GM18498 (cell line): Measurements from ENCODE around the gene MRS2.
"Not testable (repeated sequence)": the region's sequence is repeated elsewhere in the genome, so short reads cannot be mapped to it uniquely, and the experiment has no call there.

ENCODE experiments used
- ATAC-seq: cut with Tn5 transposase; IDR thresholded peaks from one replicate; pipeline ENCODE4 v1.9.1; 2021; ENCODE audit warnings: mild to moderate bottlenecking, moderate library complexity; ENCODE audit not compliant: unreplicated experiment

MRS2 gene

DNA sequence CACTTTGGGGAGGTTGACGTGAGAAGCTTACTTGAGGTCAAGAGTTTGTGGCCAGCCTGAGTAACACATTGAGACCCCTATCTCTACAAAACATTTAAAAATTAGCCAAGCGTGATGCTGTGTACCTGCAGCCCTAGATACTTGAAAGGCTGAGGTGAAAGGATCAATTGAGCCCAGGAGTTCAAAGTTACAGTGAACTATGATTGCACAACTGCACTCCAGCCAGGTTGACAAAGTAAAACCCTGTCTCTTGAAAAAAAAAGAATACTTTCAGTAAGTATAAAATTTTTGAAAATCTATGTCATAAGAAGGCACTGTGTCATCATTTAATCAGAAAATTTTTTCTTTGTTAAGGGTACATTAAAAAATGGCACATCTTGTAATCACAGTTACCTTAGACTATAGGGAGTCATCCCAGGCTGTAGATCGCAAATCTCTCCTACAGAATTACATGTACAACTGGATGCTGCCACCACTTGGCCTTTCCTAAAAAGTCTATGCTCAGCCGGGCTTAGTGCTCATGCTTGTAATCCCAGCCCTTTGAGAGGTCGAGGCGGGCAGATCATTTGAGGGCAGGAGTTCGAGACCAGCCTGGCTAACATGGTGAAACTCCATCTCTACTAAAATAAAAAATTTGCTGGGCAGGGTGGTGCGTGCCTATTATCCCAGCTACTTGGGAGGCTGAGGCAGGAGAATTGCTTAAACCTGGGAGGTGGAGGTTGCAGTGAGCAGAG, 17.0 kb upstream of the MRS2 start:
- ATAC-seq = no peak

DNA sequence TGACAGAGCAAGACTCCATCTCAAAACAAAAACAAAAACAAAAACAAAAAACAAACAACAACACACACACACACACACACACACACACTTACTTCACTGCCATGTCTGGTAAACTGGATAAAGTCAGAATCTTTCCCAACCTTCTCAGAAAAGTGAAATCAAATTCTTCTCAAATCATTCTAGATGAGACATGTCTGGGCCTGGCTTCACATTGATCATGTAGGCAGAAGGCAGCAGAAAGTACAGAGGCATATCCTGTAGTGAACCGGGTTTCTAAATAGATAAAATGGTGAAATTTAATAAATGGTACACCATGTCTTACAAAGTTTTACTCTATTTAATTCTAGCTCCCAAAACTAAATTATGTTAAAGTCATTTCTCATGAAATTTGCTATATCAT, 14.9 kb upstream of the MRS2 start:
- ATAC-seq = no peak

DNA sequence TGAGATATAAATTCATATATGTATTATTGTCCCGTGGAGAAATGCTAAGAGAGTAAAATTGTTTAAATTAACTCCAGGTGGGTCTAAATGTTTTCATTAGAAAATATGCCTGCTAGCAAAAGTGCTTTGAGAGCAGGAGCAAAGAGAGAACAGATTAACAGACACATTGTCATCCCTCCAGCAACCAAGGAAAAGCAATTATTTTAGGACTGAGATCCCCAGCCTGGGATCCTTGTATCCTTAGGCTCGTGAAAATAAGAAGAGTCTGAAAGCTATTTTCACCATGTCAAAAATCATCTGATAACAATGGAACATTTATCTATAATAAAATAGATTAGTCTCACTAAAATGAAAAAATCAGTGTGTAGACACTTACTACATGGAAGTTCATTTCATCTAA, 11.5 kb upstream of the MRS2 start:
- ATAC-seq = no peak

DNA sequence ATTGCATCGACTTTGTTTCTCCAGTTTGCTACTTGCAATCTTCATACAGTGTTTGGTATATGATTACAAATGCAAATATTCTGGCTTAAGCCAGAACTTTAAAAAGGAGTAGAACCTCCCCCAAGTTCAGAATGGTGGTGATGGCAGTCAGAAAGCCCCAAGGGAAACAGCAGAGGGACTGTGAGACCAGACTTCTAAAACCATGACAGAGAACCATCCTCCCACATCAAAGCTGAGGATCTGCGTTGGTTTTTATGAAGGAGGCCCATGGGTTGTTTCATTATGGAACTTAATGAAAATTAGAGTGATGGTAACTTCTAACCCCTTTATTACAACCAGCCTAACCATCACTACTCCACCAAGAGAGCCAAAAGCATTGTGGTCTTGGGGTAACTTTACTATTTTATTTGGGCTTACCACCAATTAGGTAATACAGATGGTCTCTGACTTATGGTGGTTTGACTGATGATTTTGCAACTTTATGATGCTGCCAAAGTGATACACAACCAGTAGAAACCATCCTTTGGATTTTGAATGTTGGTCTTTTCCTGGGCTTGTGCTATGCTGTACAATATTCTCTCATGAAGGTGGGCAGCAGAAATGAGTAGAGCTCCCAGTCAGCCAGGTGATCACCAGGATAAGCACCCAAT, 10.9 kb upstream of the MRS2 start:
- ATAC-seq = peak; percentile 79

DNA sequence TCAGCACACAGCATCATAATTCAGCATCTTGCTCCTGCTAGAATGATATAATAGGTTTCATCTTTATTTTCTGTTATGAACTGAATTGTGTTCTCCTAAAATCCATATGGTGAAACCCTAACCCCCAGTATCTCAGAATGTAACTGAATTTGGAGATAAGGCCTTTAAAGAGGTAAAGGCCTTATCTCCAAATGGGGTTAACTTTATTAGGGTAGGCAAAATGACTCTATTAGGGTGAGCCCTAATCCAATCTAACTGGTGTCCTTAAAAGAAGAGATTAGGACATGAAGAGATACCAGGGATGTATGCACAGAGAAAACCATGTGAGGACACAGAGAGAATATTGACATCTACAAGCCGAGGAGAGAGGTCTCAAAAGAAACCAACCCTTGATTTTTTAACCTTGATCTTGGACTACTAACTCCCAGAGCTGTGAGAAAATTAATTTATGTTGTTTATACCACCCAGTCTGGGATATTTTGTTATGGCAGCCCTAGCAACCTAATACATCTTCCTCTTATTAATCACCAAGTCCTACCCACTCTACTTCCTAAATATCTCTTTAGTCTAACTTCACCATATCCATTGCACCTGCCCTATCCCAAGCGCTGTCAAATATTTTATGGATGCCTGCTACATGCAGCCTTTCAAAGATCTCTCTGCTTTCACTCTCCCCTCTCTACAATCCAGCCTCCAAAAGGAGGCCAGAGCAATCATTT, 8.5 kb upstream of the MRS2 start:
- ATAC-seq = no peak

DNA sequence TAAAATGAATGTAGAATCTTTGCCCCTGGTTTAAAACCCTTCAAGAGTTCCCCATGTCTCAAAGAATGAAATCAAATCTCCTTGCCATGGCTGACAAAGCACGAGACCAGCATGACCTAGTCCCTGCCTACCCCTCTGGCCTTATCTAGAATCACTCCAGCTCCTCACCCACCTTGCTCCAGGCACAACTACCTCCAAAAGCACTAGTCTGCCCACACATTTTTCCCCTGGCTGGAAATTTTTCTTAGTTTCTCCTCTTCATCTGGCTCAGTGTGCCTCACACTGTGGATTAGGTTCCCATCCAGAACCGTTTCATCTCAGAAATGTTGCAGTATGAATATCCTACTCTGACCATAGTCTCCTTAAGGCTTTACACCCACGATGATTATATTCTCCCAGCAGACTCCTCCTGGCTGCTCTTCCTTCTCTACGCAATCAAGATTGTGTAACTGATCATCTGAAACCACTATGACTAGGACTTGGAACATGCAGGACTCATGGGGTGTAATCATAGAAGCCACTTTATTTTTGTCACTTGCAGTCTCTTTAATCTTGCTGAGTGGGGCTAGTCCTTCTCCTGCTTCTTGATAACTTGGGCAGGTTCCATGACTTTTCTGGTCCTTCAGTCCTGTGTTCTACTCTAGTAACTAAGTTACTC, 7.8 kb upstream of the MRS2 start:
- no peak for ATAC-seq

DNA sequence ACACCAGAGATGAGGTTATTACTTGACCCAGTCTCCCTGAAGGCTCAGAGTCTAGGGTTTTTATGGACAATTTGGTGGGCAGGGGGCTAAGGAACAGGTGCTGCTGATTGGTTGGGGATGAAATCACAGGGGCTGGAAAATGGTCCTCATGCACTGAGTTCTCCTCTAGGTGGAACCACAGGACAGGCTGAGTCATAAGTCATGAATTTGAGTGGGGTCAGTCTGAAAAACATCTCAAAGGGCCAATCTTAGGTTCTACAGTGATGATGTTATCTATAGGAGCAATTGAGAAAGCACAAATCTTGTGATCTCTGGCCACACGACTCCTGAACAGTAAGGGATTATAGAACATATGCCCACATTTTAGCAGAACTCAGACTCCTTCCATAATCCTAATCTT, 5.9 kb upstream of the MRS2 start:
- no peak for ATAC-seq

DNA sequence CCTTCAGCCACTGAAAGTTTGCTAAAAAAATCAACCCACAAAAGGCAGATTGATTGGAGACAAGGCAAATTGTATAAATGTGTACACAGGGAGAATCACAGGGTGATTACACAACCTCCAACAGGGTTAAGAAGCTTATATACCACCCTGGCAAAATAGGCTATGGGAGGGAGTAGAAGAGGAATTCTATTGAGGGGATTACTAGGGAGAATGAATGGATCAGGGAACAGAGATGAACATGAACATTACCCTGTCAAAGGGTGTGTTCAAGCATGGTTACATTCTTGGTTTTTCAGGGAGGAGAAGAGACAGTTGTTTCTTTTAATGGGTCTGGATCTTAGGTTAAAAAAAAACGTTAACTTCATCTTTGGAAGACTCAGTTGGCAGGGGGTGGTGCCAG, 5.1 kb upstream of the MRS2 start:
- no peak for ATAC-seq

DNA sequence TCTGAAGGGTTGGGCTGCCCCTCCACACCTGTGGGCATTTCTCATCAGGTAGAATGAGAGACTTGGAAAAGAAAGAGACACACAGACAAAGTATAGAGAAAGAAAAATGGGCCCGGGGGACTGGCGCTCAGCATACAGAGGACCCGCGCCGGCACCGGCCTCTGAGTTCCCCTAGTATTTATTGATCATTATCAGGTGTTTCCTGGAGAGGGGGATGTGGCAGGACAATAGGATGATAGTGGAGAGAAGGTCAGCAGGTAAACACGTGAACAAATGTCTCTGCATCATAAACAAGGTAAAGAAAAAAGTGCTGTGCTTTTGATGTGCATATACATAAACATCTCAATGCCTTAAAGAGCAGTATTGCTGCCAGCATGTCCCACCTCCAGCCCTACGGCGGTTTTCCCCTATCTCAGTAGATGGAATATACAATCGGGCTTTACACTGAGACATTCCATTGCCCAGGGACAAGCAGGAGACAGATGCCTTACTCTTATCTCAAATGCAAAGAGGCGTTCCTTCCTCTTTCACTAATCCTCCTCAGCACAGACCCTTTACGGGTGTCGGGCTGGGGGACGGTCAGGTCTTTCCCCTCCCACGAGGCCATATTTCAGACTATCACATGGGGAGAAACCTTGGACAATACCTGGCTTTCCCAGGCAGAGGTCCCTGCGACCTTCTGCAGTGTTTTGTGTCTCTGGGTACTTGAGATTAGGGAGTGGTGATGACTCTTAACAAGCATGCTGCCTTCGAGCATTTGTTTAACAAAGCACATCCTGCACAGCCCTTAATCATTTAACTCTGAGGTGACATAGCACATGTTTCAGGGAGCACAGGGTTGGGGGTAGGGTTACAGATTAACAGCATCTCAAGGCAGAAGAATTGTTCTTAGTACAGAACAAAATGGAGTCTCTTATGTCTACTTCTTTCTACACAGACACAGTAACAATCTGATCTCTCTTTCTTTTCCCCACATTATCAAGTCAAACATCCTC, 2.4 kb upstream of the MRS2 start:
- ATAC-seq = not testable (repeated sequence)

DNA sequence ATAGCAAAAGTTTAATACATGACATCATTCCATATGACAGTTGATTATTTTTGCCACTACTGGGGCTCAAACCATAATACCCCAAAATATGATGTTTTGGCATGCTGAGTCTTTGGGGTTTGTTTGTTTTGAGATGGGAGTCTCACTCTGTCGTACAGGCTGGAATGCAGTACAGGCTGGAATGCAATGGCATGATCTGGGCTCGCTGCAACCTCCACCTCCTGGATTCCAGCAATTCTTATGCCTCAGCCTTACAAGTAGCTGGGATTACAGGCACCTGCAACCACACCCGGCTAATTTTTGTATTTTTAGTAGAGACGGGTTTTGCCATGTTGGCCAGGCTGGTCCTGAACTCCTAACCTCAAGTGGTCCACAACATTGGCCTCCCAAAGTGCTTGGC, 1.3 kb upstream of the MRS2 start:
- ATAC-seq = no peak

DNA sequence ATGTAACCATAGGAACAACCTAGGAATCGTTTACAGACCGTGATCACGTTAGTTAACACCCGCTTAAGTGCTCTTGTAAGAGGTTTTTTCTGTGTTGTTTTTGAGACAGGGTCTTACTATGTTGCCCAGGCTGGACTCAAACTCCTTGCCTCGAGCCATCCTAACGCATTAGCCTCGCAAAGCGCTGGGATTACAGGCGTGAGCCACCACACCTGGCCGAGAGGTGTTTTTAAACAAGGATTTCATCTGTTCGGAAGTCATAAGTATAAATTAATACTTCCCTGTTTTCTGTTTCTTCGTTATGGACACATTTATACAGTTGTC, 727 bp downstream of the MRS2 start:
- no peak for ATAC-seq

DNA sequence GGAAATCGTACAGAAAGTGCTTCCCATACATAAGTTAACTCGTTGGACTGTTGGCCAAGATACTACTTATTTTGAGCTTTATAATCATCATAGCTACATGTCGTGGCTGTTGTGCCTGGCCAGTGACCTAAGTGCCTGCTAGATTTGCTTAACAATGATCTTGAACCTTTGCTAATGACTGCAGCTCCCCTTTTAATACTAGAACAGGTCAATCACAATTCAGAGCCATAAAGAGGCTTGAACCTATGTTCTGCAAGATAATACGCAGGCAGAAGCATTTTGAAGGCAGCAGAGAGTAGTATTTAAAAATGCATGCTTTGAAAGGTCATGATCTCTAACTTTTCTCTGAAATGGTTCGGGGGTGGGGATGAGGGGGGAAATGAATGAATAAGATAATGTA, 2.5 kb downstream of the MRS2 start:
- no peak for ATAC-seq

DNA sequence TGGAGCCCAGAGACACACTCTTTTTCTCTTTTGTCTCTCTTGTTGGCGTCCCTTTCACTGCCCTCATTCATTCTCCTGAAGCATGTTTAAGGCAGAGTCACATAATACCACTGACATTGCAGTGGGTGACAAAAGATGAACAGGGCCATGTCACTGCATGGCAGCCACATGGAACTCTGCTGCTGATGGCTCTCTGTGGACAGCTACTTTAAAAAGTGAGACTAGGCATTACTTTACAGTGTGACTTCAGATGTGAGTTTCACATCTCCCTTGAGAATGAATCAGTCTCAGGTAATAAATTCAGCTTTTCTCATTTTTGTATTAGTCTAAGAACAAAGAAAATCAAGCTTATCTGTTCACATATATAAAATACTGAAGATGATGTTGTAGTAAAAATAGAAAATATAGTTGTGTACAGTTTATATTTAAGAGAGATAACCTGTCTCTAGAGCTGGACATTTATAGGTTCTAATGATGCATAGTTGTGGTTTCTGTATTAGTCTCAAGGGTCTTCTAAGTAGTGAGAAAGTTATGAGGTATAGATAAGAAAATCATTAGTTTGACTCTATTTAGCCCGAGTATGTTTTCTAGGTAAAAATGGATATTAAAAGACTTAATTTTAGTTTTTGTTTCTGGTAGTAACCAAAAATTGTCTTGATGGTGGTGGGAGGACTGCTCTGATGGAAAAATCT, 6.1 kb downstream of the MRS2 start:
- ATAC-seq = peak; percentile 95

DNA sequence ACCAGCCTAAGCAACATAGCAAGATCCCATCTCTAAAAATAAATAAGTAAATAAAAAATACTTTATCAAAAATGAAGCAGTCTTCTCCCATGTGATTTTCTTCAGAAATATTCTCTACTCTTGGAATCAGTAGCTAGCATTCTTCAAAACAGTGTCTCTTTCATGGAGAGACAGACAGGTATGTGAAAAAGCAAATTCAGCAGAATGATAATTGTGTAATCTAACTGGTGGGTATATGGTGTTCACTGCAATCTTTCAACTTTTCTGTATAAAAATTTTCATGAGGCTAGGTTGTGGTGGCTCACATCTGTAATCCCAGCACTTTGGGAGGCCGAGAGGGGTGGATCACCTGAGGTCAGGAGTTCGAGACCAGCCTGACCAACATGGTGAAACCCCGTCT, 7.9 kb downstream of the MRS2 start:
- ATAC-seq = no peak

DNA sequence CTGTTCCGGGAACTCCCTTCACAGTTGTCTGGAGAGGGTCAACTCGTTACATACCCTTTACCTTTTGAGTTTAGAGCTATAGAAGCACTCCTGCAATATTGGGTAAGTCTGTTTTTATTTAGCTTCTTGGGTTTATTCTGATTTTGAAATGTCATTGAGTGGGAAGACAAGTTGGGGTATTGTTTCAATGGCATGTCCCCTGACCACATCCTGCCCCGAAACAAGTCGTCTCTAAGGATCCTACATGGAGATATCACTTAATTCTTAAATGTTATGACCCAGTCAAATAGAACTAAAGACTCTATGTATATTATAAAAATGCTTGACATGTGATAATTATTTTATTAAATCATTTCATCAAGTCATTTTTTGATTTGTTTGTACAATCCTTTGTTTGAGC, 9.6 kb downstream of the MRS2 start:
- ATAC-seq = no peak

DNA sequence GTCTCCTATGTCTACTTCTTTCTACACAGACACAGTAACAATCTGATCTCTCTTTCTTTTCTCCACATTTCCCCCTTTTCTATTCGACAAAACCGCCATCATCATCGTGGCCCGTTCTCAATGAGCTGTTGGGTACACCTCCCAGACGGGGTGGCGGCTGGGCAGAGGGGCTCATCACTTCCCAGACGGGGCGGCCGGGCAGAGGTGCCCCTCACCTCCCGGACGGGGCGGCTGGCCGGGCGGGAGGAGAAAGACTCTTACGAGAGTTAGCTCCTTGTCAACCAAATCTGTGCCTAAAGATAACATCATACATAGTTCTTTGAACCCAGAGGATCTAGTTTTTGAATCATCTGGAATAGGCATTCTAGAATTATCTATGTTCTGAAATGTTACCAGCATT, 11.8 kb downstream of the MRS2 start:
- ATAC-seq = not testable (repeated sequence)

DNA sequence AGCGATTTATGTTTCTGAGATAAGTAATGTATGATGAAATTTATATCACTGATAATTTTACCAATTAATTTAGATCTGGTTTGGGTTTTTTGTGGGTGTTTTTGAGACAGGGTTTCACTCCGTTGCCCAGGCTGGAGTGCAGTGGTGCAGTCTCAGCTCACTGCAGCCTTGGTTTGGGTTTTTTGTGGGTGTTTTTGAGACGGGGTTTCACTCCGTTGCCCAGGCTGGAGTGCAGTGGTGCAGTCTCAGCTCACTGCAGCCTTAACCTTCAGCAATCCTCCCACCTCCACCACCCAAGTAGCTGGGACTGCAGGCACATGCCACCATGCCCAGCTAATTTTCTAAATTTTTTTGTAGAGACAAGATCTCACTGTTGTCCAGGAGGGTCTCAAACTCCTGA, 13.0 kb downstream of the MRS2 start:
- ATAC-seq = peak; percentile 72

DNA sequence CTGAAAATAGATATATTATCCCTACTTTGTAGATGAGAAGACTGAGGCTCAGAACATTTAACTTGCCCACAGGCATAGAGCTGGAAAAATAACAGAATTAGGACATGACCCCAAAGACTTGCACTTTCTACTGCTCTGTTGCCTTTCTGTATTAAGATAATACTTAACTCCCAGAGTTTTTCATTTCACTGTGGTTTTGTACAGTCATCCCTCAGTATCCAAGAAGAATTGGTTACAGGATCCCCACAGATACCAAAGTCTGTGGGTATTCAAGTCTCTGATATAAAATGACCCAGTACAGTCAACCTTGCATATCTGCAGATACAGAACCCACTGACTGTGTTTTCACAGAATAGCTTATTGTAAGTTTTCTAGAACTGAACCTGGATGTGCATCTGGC, 16.8 kb downstream of the MRS2 start:
- ATAC-seq = no peak

DNA sequence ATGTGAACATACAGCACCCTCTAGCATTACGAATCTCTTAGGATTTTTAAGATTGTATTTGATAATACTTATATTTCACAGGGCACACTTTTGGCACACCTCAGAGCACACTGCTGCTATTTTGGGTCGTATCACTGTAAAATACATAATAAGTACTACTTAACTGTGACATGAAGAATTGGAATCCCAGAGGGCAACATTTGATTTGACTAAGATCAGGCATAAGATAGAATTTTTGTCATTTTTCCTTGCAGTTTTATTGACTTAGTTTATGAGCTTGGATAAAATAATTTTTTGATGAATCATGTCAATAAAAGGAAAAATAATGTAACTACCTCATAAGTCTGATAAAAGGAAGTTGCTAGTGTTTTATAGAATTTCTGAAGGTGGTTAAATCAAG, 22.4 kb downstream of the MRS2 start:
- no peak for ATAC-seq
